Tibial nerve (tissue), 4 donors: ENCODE data around the gene ABCF2.

ENCODE experiments used
- EP300 ChIP-seq, 2 donors: sonication (generic); formaldehyde crosslinking; IDR thresholded peaks; one replicate each; pipeline ENCODE4 v1.6.1; 2017; ENCODE audit warnings: antibody characterized with exemption in 2 of 2, mild to moderate bottlenecking in 1 of 2
- POLR2A ChIP-seq, 2 donors: fragments of 450-650 bp; IDR thresholded peaks; one replicate each; pipeline ENCODE4 v1.6.1; 2017; ENCODE audit warnings: antibody characterized with exemption in 2 of 2, mild to moderate bottlenecking in 2 of 2, moderate library complexity in 2 of 2
- TF ChIP-seq, protein P1 (sequence below), 5 experiments: fragments of 200-600 bp in 3 of 5; fragments of 450-650 bp in 2 of 5; sonication (generic) in 3 of 5; IDR thresholded peaks; one replicate each; pipeline ENCODE4 v1.5.1; 2016 to 2019; ENCODE audit warnings: antibody characterized with exemption in 5 of 5, mild to moderate bottlenecking in 3 of 5, moderate library complexity in 2 of 5

DNA sequence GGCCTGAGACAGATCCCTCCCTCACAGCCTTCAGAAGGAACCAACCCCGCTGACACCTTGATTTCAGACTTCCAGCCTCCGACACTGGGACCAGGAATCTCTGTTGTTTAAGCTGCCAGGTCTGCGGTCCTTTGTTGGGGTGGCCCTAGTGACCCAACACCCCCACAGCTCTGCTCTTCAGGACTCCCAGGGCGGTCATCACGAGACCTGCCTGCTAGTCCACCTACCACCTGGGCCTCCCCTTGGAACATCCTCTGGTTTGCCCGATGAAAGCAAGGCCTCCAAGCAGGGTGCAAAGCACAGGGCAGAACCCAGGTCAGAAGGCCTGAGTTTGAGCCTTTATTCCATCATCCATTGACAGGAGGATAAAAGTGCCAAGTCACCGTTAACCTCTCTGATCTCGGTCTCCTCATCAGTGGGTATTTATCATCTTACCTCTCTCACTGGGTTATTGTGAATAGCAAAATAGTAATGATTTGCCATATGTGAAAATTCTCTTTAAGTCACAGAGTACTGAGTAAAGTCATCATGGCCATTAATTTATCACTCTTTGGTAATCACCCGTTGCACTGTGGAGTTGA is 38.4 kb upstream of the ABCF2 start:
- TF ChIP-seq, protein P1, sequence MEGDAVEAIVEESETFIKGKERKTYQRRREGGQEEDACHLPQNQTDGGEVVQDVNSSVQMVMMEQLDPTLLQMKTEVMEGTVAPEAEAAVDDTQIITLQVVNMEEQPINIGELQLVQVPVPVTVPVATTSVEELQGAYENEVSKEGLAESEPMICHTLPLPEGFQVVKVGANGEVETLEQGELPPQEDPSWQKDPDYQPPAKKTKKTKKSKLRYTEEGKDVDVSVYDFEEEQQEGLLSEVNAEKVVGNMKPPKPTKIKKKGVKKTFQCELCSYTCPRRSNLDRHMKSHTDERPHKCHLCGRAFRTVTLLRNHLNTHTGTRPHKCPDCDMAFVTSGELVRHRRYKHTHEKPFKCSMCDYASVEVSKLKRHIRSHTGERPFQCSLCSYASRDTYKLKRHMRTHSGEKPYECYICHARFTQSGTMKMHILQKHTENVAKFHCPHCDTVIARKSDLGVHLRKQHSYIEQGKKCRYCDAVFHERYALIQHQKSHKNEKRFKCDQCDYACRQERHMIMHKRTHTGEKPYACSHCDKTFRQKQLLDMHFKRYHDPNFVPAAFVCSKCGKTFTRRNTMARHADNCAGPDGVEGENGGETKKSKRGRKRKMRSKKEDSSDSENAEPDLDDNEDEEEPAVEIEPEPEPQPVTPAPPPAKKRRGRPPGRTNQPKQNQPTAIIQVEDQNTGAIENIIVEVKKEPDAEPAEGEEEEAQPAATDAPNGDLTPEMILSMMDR (IDR thresholded peaks at IDR 0.05): no peak
- TF ChIP-seq POLR2A (IDR thresholded peaks at IDR 0.05) (no peak), EP300 (IDR thresholded peaks at IDR 0.05) (no peak)
